ENCODE measurements around the gene GATAD2A.

DNA sequence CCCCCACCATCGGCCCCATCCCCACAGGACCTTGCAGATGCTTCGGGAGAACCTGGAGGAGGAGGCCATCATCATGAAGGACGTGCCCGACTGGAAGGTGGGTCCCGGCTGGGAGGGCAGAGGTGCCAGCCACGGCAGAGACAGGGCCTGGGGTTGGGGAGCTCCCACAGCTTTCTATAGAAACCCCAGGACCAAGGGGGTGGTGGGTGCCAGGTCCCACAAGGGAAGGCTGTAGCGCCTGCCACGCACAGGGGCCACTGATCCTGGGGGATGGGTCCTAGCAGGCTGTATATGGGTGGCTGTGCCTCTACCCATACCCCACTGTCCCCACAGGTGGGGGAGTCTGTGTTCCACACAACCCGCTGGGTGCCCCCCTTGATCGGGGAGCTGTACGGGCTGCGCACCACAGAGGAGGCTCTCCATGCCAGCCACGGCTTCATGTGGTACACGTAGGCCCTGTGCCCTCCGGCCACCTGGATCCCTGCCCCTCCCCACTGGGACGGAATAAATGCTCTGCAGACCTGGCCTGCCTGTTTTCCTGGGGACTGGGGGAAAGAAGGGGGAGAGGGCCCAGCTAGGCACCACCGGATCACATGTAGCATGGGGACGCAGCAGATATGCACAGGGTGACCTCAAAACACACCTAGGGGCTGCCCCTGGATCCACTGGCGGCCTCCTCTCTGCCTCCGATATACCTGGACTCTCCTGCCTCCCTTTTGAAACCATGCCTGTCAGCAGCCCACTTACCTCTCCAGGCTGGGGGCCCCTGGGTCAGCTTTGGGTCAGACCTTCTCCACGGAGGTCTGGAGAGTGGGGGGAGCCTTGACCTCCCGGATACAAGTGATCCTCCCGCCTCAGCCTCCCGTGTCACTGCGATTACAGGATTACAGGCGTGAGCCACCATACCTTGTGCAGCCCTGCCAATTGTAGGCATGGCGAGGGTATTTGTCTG lies 122.5 kb downstream of the GATAD2A start:
- TF ChIP-seq, protein P1, sequence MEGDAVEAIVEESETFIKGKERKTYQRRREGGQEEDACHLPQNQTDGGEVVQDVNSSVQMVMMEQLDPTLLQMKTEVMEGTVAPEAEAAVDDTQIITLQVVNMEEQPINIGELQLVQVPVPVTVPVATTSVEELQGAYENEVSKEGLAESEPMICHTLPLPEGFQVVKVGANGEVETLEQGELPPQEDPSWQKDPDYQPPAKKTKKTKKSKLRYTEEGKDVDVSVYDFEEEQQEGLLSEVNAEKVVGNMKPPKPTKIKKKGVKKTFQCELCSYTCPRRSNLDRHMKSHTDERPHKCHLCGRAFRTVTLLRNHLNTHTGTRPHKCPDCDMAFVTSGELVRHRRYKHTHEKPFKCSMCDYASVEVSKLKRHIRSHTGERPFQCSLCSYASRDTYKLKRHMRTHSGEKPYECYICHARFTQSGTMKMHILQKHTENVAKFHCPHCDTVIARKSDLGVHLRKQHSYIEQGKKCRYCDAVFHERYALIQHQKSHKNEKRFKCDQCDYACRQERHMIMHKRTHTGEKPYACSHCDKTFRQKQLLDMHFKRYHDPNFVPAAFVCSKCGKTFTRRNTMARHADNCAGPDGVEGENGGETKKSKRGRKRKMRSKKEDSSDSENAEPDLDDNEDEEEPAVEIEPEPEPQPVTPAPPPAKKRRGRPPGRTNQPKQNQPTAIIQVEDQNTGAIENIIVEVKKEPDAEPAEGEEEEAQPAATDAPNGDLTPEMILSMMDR (IDR thresholded peaks at IDR 0.05), result no peak
- no peak for TF ChIP-seq POLR2A (IDR thresholded peaks at IDR 0.05)
